Small intestine (tissue), 7 donors: ENCODE data around the gene RPS25. TPM values are rescaled to one million over a fixed set of nuclear protein-coding genes. Genes with fewer than 3 reads are reported as not detected.

ENCODE experiments used
- DNase-seq, 2 donors: peaks; one replicate each; pipeline versions ENCODE4 v3.0.0 to v3.0.0-alpha.2; 2013
- FAIRE-seq: peaks from 2 replicates; lab custom pipeline; 2012; peaks lifted over from hg19 to GRCh38; lab: Jason Lieb, UNC
- H3K27ac ChIP-seq, 3 donors: one replicate each; pipeline ENCODE4 v1.5.1; 2013; ENCODE audit warnings: low read length in 2 of 3, mild to moderate bottlenecking in 2 of 3, control low read depth in 1 of 3, inconsistent platforms in 1 of 3, low read depth in 1 of 3, moderate library complexity in 1 of 3
- H3K27me3 ChIP-seq, 3 donors: one replicate each; pipeline ENCODE4 v1.6.1; 2013; ENCODE audit warnings: low read length in 3 of 3, inconsistent platforms in 1 of 3; ENCODE audit not compliant: control insufficient read depth in 3 of 3, insufficient read depth in 3 of 3
- H3K36me3 ChIP-seq, 3 donors: one replicate each; pipeline ENCODE4 v1.6.1; 2013; ENCODE audit warnings: low read length in 3 of 3, inconsistent platforms in 1 of 3, low read depth in 1 of 3, mild to moderate bottlenecking in 1 of 3, moderate library complexity in 1 of 3; ENCODE audit not compliant: control insufficient read depth in 3 of 3, insufficient read depth in 2 of 3
- H3K4me1 ChIP-seq, 3 donors: one replicate each; pipeline ENCODE4 v1.6.1; 2013; ENCODE audit warnings: low read length in 2 of 3, inconsistent platforms in 1 of 3, low read depth in 1 of 3, mild to moderate bottlenecking in 1 of 3, moderate library complexity in 1 of 3; ENCODE audit not compliant: control insufficient read depth in 3 of 3, insufficient read depth in 2 of 3
- H3K4me3 ChIP-seq, 3 donors: one replicate each; pipeline ENCODE4 v1.5.1; 2013; ENCODE audit warnings: low read length in 3 of 3, control low read depth in 1 of 3, inconsistent platforms in 1 of 3, low read depth in 1 of 3, mild to moderate bottlenecking in 1 of 3, moderate library complexity in 1 of 3
- H3K9me3 ChIP-seq, 2 donors: one replicate each; pipeline ENCODE4 v1.6.1; 2013; ENCODE audit warnings: low read depth in 1 of 2, low read length in 1 of 2; ENCODE audit not compliant: control insufficient read depth in 2 of 2, insufficient read depth in 1 of 2
- WGBS, 3 donors: extraction: QIAGEN DNeasy Blood & Tissue Kit; methylation state at CpG; one replicate each; pipeline ENCODE4 v1.1.7; 2013; 5-methylcytosine and 5-hydroxymethylcytosine counted together
- polyA plus RNA-seq, 4 donors: library from polyadenylated mRNA; stranded (reverse) in 3 of 4; unstranded in 1 of 4; fragments of 200-250 nt in 3 of 4; fragments of 120-200 nt in 1 of 4; gene quantifications; one replicate each; pipeline versions ENCODE4 v1.2.1 to v1.2.3, GENCODE V29; 2013
- donor health status: healthy with polysubstance abuse.
- donor health status: control.
- donor health status: control.
- donor health status: Bipolar disorder and iron deficiency.
- donor health status: healthy.

Gene RPS25
- polyA plus RNA-seq, 4 donors = 1,156 to 2,444 (median 1,720) TPM

- no peaks in the 10 kb centered on the region for H3K9me3 ChIP-seq
- peak within 1 kb of the TSS; percentile 89 to 97 (median 91) for H3K27ac ChIP-seq
- no peaks in the 10 kb centered on the region for H3K27me3 ChIP-seq
- peaks cover 0 to 8% (median 2%) of the 10 kb centered on the region in 3 donors for H3K4me1 ChIP-seq
- H3K4me3 ChIP-seq = peak within 1 kb of the TSS; percentile 91 to 96 (median 93)
- no peak for FAIRE-seq
- 0 to 1% (median 0%) methylated on average over 41 to 79 of the region's 79 CpGs for WGBS, 3 donors
- peaks cover 6 to 33% (median 16%) of the 10 kb centered on the region in 3 donors for H3K36me3 ChIP-seq
- DNase-seq = peak; percentile 98 to 99
Observed at GRCh38 chr11:119057000-119057769, 39.0 kb upstream of the RPS25 start, which contains the start of gene HYOU1. TSS of gene HYOU1 (minus strand) at chr11:119057205. CDS start at chr11:119056160, 1,045 bp downstream.

- peaks cover 7 to 40% (median 18%) of the 10 kb centered on the region in 3 donors for H3K36me3 ChIP-seq
- 0 to 1% (median 1%) methylated on average over 28 to 48 of the region's 48 CpGs for WGBS, 3 donors
- FAIRE-seq = no peak
Observed at GRCh38 chr11:119056421-119056999, 38.4 kb upstream of the RPS25 start.

GRCh38 chr11:119055901-119056300, 37.8 kb upstream of the RPS25 start:
- Histone ChIP-seq H3K27ac (peak overlapping the region in 2 of 3 donors; percentile 89 to 95), H3K4me3 (peak overlapping the region; percentile 81 to 96 (median 93)), H3K9me3 (no peaks in the 10 kb centered on the region), H3K27me3 (no peaks in the 10 kb centered on the region), H3K4me1 (peaks cover 0 to 8% (median 2%) of the 10 kb centered on the region in 3 donors), H3K36me3 (peaks cover 7 to 46% (median 21%) of the 10 kb centered on the region in 3 donors)
- 34 to 45% (median 44%) methylated on average over 6 of the region's 6 CpGs for WGBS, 3 donors
- DNase-seq (no peak), FAIRE-seq (no peak)

More at GRCh38 chr11:119056421-119056999, 38.4 kb upstream of the RPS25 start:
- Histone ChIP-seq H3K9me3 (no peaks in the 10 kb centered on the region), H3K27me3 (no peaks in the 10 kb centered on the region), H3K27ac (peak overlapping the region; percentile 89 to 95 (median 89)), H3K4me3 (peak overlapping the region; percentile 81 to 96 (median 93)), H3K4me1 (peaks cover 0 to 8% (median 2%) of the 10 kb centered on the region in 3 donors)
- peak; percentile 63 to 66 for DNase-seq

- peaks cover 0 to 8% (median 2%) of the 10 kb centered on the region in 3 donors for H3K4me1 ChIP-seq
- H3K36me3 ChIP-seq = peaks cover 7 to 59% (median 21%) of the 10 kb centered on the region in 3 donors
- 95 to 98% (median 96%) methylated on average over 10 of the region's 10 CpGs for WGBS, 3 donors
- FAIRE-seq (no peak), DNase-seq (no peak)
- H3K27me3 ChIP-seq = no peaks in the 10 kb centered on the region
- H3K9me3 ChIP-seq = no peaks in the 10 kb centered on the region
- no peak overlapping the region for H3K4me3 ChIP-seq
- no peak overlapping the region for H3K27ac ChIP-seq
Observed at GRCh38 chr11:119054418-119054817, 36.3 kb upstream of the RPS25 start.

GRCh38 chr11:119052163-119052814, 34.1 kb upstream of the RPS25 start:
- Histone ChIP-seq H3K9me3 (no peaks in the 10 kb centered on the region), H3K4me1 (peaks cover 0 to 8% (median 2%) of the 10 kb centered on the region in 3 donors), H3K27ac (no peak overlapping the region), H3K36me3 (peaks cover 15 to 81% (median 25%) of the 10 kb centered on the region in 3 donors), H3K4me3 (no peak overlapping the region), H3K27me3 (no peaks in the 10 kb centered on the region)
- no peak for DNase-seq
- no peak for FAIRE-seq
- 89 to 94% (median 92%) methylated on average over 23 of the region's 23 CpGs for WGBS, 3 donors

- peaks cover 18 to 88% (median 30%) of the 10 kb centered on the region in 3 donors for H3K36me3 ChIP-seq
Observed at GRCh38 chr11:119051440-119052162, 33.5 kb upstream of the RPS25 start.

GRCh38 chr11:119049081-119049480, 30.9 kb upstream of the RPS25 start:
- peaks cover 25 to 95% (median 36%) of the 10 kb centered on the region in 3 donors for H3K36me3 ChIP-seq
- H3K9me3 ChIP-seq = no peaks in the 10 kb centered on the region
- no peaks in the 10 kb centered on the region for H3K4me1 ChIP-seq
- no peak overlapping the region for H3K4me3 ChIP-seq
- DNase-seq (no peak), FAIRE-seq (no peak)
- no peak overlapping the region for H3K27ac ChIP-seq
- H3K27me3 ChIP-seq = no peaks in the 10 kb centered on the region
- 90 to 94% (median 93%) methylated on average over 7 of the region's 7 CpGs for WGBS, 3 donors

More at GRCh38 chr11:119051440-119052162, 33.5 kb upstream of the RPS25 start:
- peaks cover 0 to 8% (median 2%) of the 10 kb centered on the region in 3 donors for H3K4me1 ChIP-seq
- H3K9me3 ChIP-seq = no peaks in the 10 kb centered on the region
- DNase-seq (no peak), FAIRE-seq (no peak)
- no peak overlapping the region for H3K27ac ChIP-seq
- no peak overlapping the region for H3K4me3 ChIP-seq
- no peaks in the 10 kb centered on the region for H3K27me3 ChIP-seq
- WGBS, 3 donors = 75 to 80% (median 78%) methylated on average over 17 of the region's 17 CpGs
